Activated CD8-positive, alpha-beta memory T cell treated with anti-CD3 and anti-CD28 coated beads, Interleukin-2, amount 50 U/mL, for 1 hour (primary cell): Measurements from ENCODE around the gene PSMB9.

Experiments
- DNase-seq: peaks from one replicate; pipeline ENCODE4 v3.0.0-alpha.2; 2020; ENCODE audit errors: extremely low read depth

PSMB9 gene

GRCh38 chr6:32905078-32905477, 51.1 kb downstream of the PSMB9 start:
- no peak for DNase-seq

GRCh38 chr6:32906539-32906938, 52.5 kb downstream of the PSMB9 start:
- no peak for DNase-seq

GRCh38 chr6:32908897-32909296, 54.9 kb downstream of the PSMB9 start:
- DNase-seq, result no peak
